Activated CD8-positive, alpha-beta T cell treated with anti-CD3 and anti-CD28 coated beads for 36 hours (primary cell): ENCODE data around the gene PPP1R13B. TPM values are rescaled to one million over a fixed set of nuclear protein-coding genes. Genes with fewer than 3 reads are reported as not detected.

ENCODE experiments used
- ATAC-seq: fragments of 200-7000 bp; cut with Tn5 transposase; one replicate; pipeline ENCODE4 v1.10.0; 2021; ENCODE audit warnings: mild to moderate bottlenecking, moderate library complexity
- CTCF ChIA-PET: fragments of 350-600 bp; sonication (Branson Sonifier 250); formaldehyde crosslinking; loops from one replicate; lab custom pipeline; 2021; ENCODE audit warnings: antibody characterized with exemption; lab: Charles Lee
- POLR2A ChIA-PET: fragments of 350-600 bp; sonication (Branson Sonifier 250); formaldehyde crosslinking; loops from one replicate; lab custom pipeline; 2021; ENCODE audit warnings: antibody characterized with exemption; lab: Charles Lee
- DNase-seq: peaks from one replicate; pipeline ENCODE4 v3.0.0-alpha.2; 2020
- H3K27ac Mint-ChIP-seq: one replicate; pipeline ENCODE4 v1.8.0; 2021; ENCODE audit warnings: mild to moderate bottlenecking, mixed read lengths
- H3K27me3 Mint-ChIP-seq: one replicate; pipeline ENCODE4 v1.8.0; 2021; ENCODE audit warnings: mixed read lengths
- H3K36me3 Mint-ChIP-seq: one replicate; pipeline ENCODE4 v1.8.0; 2021; ENCODE audit warnings: low read depth, mixed read lengths
- H3K4me1 Mint-ChIP-seq: one replicate; pipeline ENCODE4 v1.8.0; 2021; ENCODE audit warnings: low read depth, mixed read lengths
- H3K4me3 Mint-ChIP-seq: one replicate; pipeline ENCODE4 v1.8.0; 2021; ENCODE audit warnings: mild to moderate bottlenecking, moderate library complexity, mixed read lengths
- H3K9me3 Mint-ChIP-seq: one replicate; pipeline ENCODE4 v1.8.0; 2021; ENCODE audit warnings: mixed read lengths
- intact Hi-C: fragments of 100-400 bp; cut with micrococcal nuclease; formaldehyde crosslinking; loops from one replicate; pipeline ENCODE4 v1.10.0; 2022
- total RNA-seq, 2 experiments: library from RNA; stranded (reverse); gene quantifications; one replicate each; pipeline ENCODE4 v1.2.3, GENCODE V29; 2021
- TF ChIP-seq, protein P1 (sequence below): fragments of 200-600 bp; IDR thresholded peaks from one replicate; pipeline ENCODE4 v1.8.0; 2022; ENCODE audit warnings: antibody characterized with exemption, mild to moderate bottlenecking

The PPP1R13B gene
- total RNA-seq, 2 experiments from 2014 or later = 11.9 to 14.5 TPM

DNA sequence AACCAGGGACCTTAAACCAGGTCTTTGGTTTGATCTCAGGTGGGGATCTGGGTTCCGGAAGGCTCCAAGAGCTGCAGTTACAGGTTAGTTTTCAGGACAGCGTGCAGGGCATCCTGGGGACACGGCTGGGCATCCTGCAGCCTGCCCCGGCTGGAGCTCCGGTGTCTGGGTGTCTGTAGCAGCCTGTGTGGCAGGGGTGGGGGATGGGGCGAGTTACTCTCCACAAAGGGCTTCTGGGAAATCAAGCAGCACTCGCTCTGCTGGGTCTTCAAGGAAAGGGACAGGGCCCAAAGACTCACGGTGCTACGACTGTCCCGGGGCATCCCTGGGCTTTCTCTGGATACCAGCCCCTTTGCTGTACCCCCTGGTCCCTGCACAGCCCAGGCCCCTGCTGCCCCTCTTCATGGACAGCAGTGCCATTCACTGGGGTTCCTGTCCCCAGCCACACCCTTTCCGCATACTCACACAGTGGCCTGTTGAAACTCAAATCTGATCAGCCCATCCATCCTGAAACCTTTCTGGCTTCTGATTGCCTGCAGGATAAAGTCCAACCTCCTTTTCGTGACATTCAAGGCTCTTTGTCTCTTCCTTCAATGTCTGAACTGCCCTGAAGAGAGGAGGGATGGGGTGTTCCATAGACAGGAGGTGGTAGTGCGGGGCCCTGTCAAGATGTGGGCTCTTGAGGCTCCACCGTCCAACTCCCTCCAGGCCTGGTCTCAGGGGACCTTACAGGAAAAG lies 22.2 kb upstream of the PPP1R13B start:
- Mint-ChIP-seq H3K27ac (no peak overlapping the region), H3K27me3 (no peaks in the 10 kb centered on the region), H3K4me3 (no peak overlapping the region), H3K36me3 (no peaks in the 10 kb centered on the region), H3K4me1 (peaks cover 8% of the 10 kb centered on the region), H3K9me3 (no peaks in the 10 kb centered on the region)
- intact Hi-C loops = no loop called here
- TF ChIP-seq, protein P1, sequence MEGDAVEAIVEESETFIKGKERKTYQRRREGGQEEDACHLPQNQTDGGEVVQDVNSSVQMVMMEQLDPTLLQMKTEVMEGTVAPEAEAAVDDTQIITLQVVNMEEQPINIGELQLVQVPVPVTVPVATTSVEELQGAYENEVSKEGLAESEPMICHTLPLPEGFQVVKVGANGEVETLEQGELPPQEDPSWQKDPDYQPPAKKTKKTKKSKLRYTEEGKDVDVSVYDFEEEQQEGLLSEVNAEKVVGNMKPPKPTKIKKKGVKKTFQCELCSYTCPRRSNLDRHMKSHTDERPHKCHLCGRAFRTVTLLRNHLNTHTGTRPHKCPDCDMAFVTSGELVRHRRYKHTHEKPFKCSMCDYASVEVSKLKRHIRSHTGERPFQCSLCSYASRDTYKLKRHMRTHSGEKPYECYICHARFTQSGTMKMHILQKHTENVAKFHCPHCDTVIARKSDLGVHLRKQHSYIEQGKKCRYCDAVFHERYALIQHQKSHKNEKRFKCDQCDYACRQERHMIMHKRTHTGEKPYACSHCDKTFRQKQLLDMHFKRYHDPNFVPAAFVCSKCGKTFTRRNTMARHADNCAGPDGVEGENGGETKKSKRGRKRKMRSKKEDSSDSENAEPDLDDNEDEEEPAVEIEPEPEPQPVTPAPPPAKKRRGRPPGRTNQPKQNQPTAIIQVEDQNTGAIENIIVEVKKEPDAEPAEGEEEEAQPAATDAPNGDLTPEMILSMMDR = no peak
- ChIA-PET CTCF (no interaction called here), POLR2A (no interaction called here)
- no peak for DNase-seq
- ATAC-seq = no peak

DNA sequence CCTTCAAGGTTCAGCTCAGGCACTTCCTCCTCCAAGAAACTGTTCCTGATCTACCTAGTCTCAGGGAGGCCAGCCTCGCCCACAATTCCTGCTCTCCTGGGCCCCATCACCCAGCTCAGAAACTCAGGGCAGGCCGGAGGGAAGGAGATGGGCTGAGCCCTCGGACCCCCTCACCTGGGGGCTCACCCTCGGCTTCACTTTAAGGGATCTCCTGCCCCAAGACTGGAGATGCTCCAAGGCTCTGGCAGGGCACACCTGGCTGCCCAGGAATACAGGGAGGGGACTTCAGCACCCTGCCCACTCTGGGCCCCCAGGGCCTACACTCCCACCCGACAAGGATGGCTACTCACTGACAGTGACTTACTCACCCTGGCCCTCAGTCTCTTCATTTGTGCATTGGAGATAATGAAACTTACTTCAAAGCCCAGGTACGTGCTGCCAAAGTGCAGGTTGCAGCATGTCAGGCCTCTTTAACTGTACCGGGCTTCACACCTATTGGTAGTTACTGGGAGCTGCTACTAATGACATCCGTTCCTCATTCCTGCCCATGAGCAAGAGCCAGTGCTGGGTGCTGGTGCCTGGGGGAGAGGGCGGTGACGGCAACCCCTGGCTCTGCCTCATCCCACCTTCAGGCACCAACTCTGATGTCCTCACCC lies 21.0 kb upstream of the PPP1R13B start:
- CTCF ChIA-PET = no interaction called here
- intact Hi-C loops = no loop called here

DNA sequence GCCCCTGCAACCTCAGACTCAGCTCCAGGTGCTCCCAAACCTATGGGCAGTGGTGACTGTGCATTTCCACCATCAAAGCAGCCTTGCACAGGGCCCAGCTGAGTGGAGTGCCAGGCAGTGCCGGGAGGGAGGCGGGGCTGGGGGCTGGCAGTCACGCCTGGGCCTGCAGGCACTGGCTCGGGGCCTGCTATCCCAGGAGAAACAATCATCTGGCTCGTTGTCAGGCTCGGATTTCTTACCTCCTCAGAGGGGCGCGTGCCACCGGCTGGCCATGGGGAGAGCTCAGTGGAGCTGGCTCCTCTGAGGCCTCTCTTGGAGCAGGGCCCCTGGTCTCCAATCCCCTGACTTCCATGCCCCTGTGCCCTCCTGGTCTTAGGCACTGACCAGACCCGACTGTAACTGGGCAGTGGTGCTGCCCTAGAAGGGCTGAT lies 20.2 kb upstream of the PPP1R13B start:
- intact Hi-C loops = no loop called here
- no peak overlapping the region for H3K27ac Mint-ChIP-seq
- ChIA-PET POLR2A (interaction anchor here (1.0 kb wide), 1 partner anchor 523 kb away, joined by 5 read pairs; no protein-coding TSS in a partner anchor), CTCF (interaction anchor here (0.5 kb wide), 1 partner anchor 53 kb away, joined by 4 read pairs; no protein-coding TSS in a partner anchor)
- H3K9me3 Mint-ChIP-seq = no peaks in the 10 kb centered on the region
- no peak for ATAC-seq
- H3K27me3 Mint-ChIP-seq = no peaks in the 10 kb centered on the region
- DNase-seq = no peak
- peaks cover 3% of the 10 kb centered on the region for H3K4me1 Mint-ChIP-seq
- TF ChIP-seq, protein P1 = no peak
- no peak overlapping the region for H3K4me3 Mint-ChIP-seq
- H3K36me3 Mint-ChIP-seq = no peaks in the 10 kb centered on the region

More for the DNA sequence above, 21.0 kb upstream of the PPP1R13B start:
- no peak overlapping the region for H3K27ac Mint-ChIP-seq
- no peak for DNase-seq
- no peaks in the 10 kb centered on the region for H3K36me3 Mint-ChIP-seq
- no peaks in the 10 kb centered on the region for H3K9me3 Mint-ChIP-seq
- no peak for ATAC-seq
- H3K27me3 Mint-ChIP-seq = no peaks in the 10 kb centered on the region
- H3K4me3 Mint-ChIP-seq = no peak overlapping the region
- TF ChIP-seq, protein P1 = no peak
- POLR2A ChIA-PET = interaction anchor here (1.0 kb wide), 1 partner anchor 524 kb away, joined by 5 read pairs; no protein-coding TSS in a partner anchor
- H3K4me1 Mint-ChIP-seq = peaks cover 6% of the 10 kb centered on the region

DNA sequence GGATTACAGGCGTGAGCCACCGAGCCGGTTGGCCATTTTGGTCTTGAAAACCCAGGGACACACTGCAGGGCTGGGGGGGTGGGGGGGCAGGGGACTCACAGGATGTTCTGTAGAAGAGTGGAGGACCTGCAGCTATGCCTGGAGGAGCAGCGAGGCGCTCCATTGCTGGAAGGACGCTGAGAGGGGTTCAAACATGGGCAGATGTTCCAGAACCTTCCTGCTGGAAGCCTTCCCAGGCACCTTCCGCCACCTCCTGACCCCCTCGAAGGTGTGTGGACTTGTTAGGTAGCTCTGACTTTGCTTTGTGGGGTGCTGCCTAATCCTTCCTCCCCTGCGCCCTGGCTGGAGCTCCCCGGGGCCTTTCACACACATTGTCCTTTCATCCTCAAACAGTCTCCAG lies 19.6 kb upstream of the PPP1R13B start:
- intact Hi-C loops = no loop called here
- no peaks in the 10 kb centered on the region for H3K4me1 Mint-ChIP-seq
- ATAC-seq = no peak
- H3K9me3 Mint-ChIP-seq = no peaks in the 10 kb centered on the region
- POLR2A ChIA-PET = interaction anchor here (1.0 kb wide), 1 partner anchor 522 kb away, joined by 5 read pairs; no protein-coding TSS in a partner anchor
- no peak for DNase-seq
- peaks cover 1% of the 10 kb centered on the region for H3K27me3 Mint-ChIP-seq
- no peak overlapping the region for H3K4me3 Mint-ChIP-seq
- CTCF ChIA-PET = interaction anchor here (0.5 kb wide), 1 partner anchor 52 kb away, joined by 4 read pairs; no protein-coding TSS in a partner anchor
- no peak overlapping the region for H3K27ac Mint-ChIP-seq
- TF ChIP-seq, protein P1 = no peak
- H3K36me3 Mint-ChIP-seq = no peaks in the 10 kb centered on the region

DNA sequence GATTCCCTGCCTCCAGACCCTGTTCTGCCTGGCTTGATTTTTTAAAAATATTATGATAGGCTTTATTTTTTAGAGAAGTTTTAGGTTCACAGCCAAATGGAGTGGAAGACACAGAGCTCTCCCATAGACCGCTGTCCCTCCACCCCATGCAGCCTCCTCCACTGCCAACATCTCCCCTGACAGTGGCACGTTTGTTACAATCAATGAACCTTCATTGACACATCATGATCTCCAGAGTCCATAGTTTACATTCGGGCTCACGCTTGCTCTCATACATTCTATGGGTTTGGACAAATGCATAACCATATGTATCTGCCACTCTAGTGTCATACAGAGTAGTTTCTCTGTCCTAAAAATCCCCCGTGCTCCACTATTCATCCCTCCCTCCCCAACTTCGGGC lies 15.9 kb upstream of the PPP1R13B start:
- intact Hi-C loops = no loop called here
- peaks cover 1% of the 10 kb centered on the region for H3K27me3 Mint-ChIP-seq
- H3K27ac Mint-ChIP-seq = no peak overlapping the region
- no peaks in the 10 kb centered on the region for H3K4me1 Mint-ChIP-seq
- H3K9me3 Mint-ChIP-seq = no peaks in the 10 kb centered on the region
- H3K36me3 Mint-ChIP-seq = no peaks in the 10 kb centered on the region
- ChIA-PET CTCF (no interaction called here), POLR2A (no interaction called here)
- DNase-seq (no peak), ATAC-seq (no peak)
- TF ChIP-seq, protein P1 = no peak
- no peak overlapping the region for H3K4me3 Mint-ChIP-seq
